Endothelial cell of umbilical vein (primary cell): ENCODE measurements around the gene ABHD8. TPM values are rescaled to one million over a fixed set of nuclear protein-coding genes. Genes with fewer than 3 reads are reported as not detected.
A peak's percentile ranks its signal among the peaks of the same experiment; 100 is the strongest.

Source experiments
- BruUV-seq: library from RNA; stranded (reverse); fragments of 400-500 nt; replicated peaks from 2 replicates; lab custom pipeline; 2021; lab: Mats Ljungman, UMichigan
- CTCF ChIA-PET: fragments of 300-600, 350-600 bp; sonication (Branson Sonifier 250); formaldehyde crosslinking; loops from one replicate; lab custom pipeline; 2021; ENCODE audit warnings: antibody characterized with exemption, inconsistent platforms; lab: Charles Lee
- POLR2A ChIA-PET: fragments of 300-600, 350-600 bp; sonication (Branson Sonifier 250); formaldehyde crosslinking; loops from one replicate; lab custom pipeline; 2021; ENCODE audit warnings: antibody characterized with exemption, inconsistent platforms; lab: Charles Lee
- DNase-seq: peaks from one replicate; pipeline ENCODE4 v3.0.0-alpha.2; 2011; ENCODE audit warnings: low read depth, low spot score
- FAIRE-seq: peaks from 2 replicates; lab custom pipeline; 2011; peaks lifted over from hg19 to GRCh38; lab: Jason Lieb, UNC
- H2AFZ ChIP-seq: 2 replicates; pipeline ENCODE4 v1.6.0; 2012; ENCODE audit warnings: low read depth, low read length, control low read depth, inconsistent platforms
- H3K27ac ChIP-seq: 2 replicates; pipeline ENCODE4 v1.5.1; 2011; ENCODE audit warnings: low read depth, mild to moderate bottlenecking, control low read depth, low read length, moderate library complexity; ENCODE audit not compliant: insufficient read depth
- H3K27me3 ChIP-seq, 2 experiments: 2 replicates each; pipeline versions ENCODE4 v1.6.0 to v1.6.1; 2011; ENCODE audit warnings: low read length in 2 of 2, mixed read lengths in 1 of 2; ENCODE audit not compliant: control insufficient read depth in 2 of 2, insufficient read depth in 2 of 2
- H3K36me3 ChIP-seq, 2 experiments: 2 replicates in 1 of 2; 3 replicates in 1 of 2; pipeline ENCODE4 v1.5.1; 2011; ENCODE audit warnings: low read length in 2 of 2, mild to moderate bottlenecking in 1 of 2, moderate library complexity in 1 of 2; ENCODE audit not compliant: control insufficient read depth in 2 of 2, insufficient read depth in 2 of 2; ENCODE audit errors: extremely low read depth in 1 of 2
- H3K4me1 ChIP-seq: 3 replicates; pipeline ENCODE4 v1.5.1; 2011; ENCODE audit warnings: mild to moderate bottlenecking, low read length; ENCODE audit not compliant: control insufficient read depth, insufficient read depth; ENCODE audit errors: extremely low read depth
- H3K4me2 ChIP-seq: 2 replicates; pipeline ENCODE4 v1.6.1; 2011; ENCODE audit warnings: low read length, control low read depth, mixed read lengths; ENCODE audit not compliant: insufficient read depth
- H3K4me3 ChIP-seq, 3 experiments: fragments of 200-600 bp in 1 of 3; sonication (generic), shearing (Covaris generic) in 1 of 3; replicated peaks in 1 of 3; 2 replicates each; pipeline ENCODE4 v1.5.1; 2011 to 2016; ENCODE audit warnings: control low read depth in 3 of 3, low read length in 3 of 3, mild to moderate bottlenecking in 2 of 3, inconsistent platforms in 1 of 3, low read depth in 1 of 3, moderate library complexity in 1 of 3; ENCODE audit not compliant: insufficient read depth in 1 of 3
- H3K79me2 ChIP-seq: 2 replicates; pipeline ENCODE4 v1.6.0; 2012; ENCODE audit warnings: low read length, inconsistent platforms; ENCODE audit not compliant: control insufficient read depth, insufficient read depth
- H3K9ac ChIP-seq: replicated peaks from 2 replicates; pipeline ENCODE3; 2011; ENCODE audit warnings: low read length, control low read depth; ENCODE audit not compliant: insufficient read depth; ENCODE audit errors: extremely low read depth
- H3K9me1 ChIP-seq: replicated peaks from 3 replicates; pipeline ENCODE4 v1.6.0; 2011; ENCODE audit warnings: mild to moderate bottlenecking, low read length; ENCODE audit not compliant: control insufficient read depth, insufficient read depth; ENCODE audit errors: extremely low read depth
- H3K9me3 ChIP-seq: replicated peaks from 2 replicates; pipeline ENCODE4 v1.5.1; 2012; ENCODE audit warnings: low read length, inconsistent platforms; ENCODE audit not compliant: control insufficient read depth, insufficient read depth
- H4K20me1 ChIP-seq: replicated peaks from 2 replicates; pipeline ENCODE3; 2011; ENCODE audit warnings: mild to moderate bottlenecking, low read length; ENCODE audit not compliant: control insufficient read depth, insufficient read depth; ENCODE audit errors: extremely low read depth
- EZH2 ChIP-seq: IDR thresholded peaks from 2 replicates; pipeline ENCODE4 v1.6.1; 2012; ENCODE audit warnings: borderline replicate concordance, low read depth, mild to moderate bottlenecking, moderate library complexity, low read length, inconsistent platforms; ENCODE audit not compliant: severe bottlenecking
- FOS ChIP-seq: IDR thresholded peaks from 2 replicates; pipeline ENCODE4 v1.6.1; 2011; ENCODE audit warnings: mild to moderate bottlenecking, low read length, moderate library complexity, borderline replicate concordance; ENCODE audit not compliant: insufficient read depth
- GATA2 ChIP-seq: IDR thresholded peaks from 2 replicates; pipeline ENCODE4 v1.7.0; 2011; ENCODE audit warnings: low read depth, mild to moderate bottlenecking, moderate library complexity, mixed read lengths, low read length; ENCODE audit not compliant: insufficient read length, insufficient read depth
- JUN ChIP-seq: IDR thresholded peaks from 2 replicates; pipeline ENCODE4 v1.6.1; 2011; ENCODE audit warnings: borderline replicate concordance, low read depth; ENCODE audit not compliant: insufficient read length, insufficient read depth
- MYC ChIP-seq: IDR thresholded peaks from one replicate; pipeline ENCODE4 v1.6.1; 2011; ENCODE audit warnings: mild to moderate bottlenecking, low read depth, low read length
- POLR2A ChIP-seq: IDR thresholded peaks from 2 replicates; pipeline ENCODE4 v1.6.1; 2012; ENCODE audit warnings: low read depth, mild to moderate bottlenecking, control low read depth, low read length
- POLR2AphosphoS5 ChIP-seq: IDR thresholded peaks from 2 replicates; pipeline ENCODE4 v1.6.1; 2012; ENCODE audit warnings: low read depth, mild to moderate bottlenecking, control low read depth, low read length, moderate library complexity; ENCODE audit not compliant: insufficient read depth
- dilution Hi-C: fragments of 300-500 bp; cut with MboI; formaldehyde crosslinking; loops from one replicate; pipeline ENCODE4 v1.15.0; 2019; ENCODE audit warnings: low sequenced_read_pairs; ENCODE audit not compliant: extremely low pct_ligation_motif_present
- intact Hi-C: fragments of 100-400 bp; cut with micrococcal nuclease; formaldehyde crosslinking; loops from one replicate; pipeline ENCODE4 v1.10.0; 2022
- polyA plus RNA-seq, 4 experiments: library from polyadenylated mRNA; depleted of rRNA in 3 of 4; stranded (reverse) in 3 of 4; unstranded in 1 of 4; fragments of >200 nt; gene quantifications; 2 replicates each; pipeline versions ENCODE4 v1.2.1 to v1.2.3, GENCODE V29; 2011 to 2012; ENCODE audit warnings: missing spikeins in 1 of 4
- total RNA-seq: library from RNA; stranded (reverse); gene quantifications from 2 replicates; pipeline ENCODE4 v1.2.3, GENCODE V29; 2021
- TF ChIP-seq, protein P1 (sequence below), 2 donors: IDR thresholded peaks; 1 replicate in 1 of 2; 2 replicates in 1 of 2; pipeline ENCODE4 v1.5.1; 2011; ENCODE audit warnings: low read length in 2 of 2, mild to moderate bottlenecking in 2 of 2, moderate library complexity in 2 of 2, control low read depth in 1 of 2, inconsistent platforms in 1 of 2, low read depth in 1 of 2; ENCODE audit not compliant: insufficient read depth in 1 of 2; ENCODE audit errors: extremely low read depth in 1 of 2
- TF ChIP-seq, protein P2 (sequence below): IDR thresholded peaks from 2 replicates; pipeline ENCODE4 v1.6.1; 2011; ENCODE audit not compliant: insufficient read depth, insufficient read length

Gene ABHD8
- total and polyA plus RNA-seq, 2 donors (not counting 3 experiments of a cell fraction or from before 2014, with no cell fraction given) = 5.9 to 8.7 TPM

DNA sequence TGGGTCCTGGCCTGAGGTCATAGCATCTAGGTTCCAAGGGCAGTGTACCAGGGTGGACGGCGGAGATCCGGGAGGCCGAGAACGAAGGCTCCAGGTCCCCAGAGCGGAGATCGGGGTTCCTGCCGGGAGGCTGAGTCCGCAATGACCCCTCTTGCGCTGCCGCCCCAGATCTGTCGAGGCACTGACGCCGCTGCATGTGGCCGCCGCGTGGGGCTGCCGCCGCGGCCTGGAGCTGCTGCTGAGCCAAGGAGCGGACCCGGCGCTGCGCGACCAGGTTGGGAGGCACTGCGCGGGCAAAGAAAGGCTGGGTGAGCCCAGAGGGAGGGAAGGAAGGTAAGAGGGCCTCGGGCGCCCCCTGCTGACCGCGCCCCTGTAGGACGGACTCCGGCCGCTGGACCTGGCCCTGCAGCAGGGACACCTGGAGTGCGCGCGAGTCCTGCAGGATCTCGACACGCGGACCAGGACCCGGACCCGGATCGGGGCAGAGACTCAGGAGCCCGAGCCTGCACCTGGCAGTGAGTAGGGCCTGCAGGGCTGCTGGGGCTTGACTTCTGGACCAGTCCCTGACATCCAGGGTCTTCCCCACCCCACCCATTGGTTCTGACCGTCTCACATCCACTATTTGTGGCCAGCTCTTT is 20.6 kb downstream of the ABHD8 start:
- Histone ChIP-seq H3K4me3 (peak overlapping the region in 2 of 3 experiments; percentile 0 to 29), H3K9ac (peak overlapping the region; percentile 10), H3K27me3 (no peaks in the 10 kb centered on the region), H3K79me2 (no peaks in the 10 kb centered on the region), H3K4me1 (peaks cover 10% of the 10 kb centered on the region), H3K27ac (no peak overlapping the region), H3K9me1 (no peaks in the 10 kb centered on the region), H3K4me2 (peak overlapping the region; percentile 39), H3K9me3 (no peaks in the 10 kb centered on the region), H3K36me3 (peaks cover 0 to 3% of the 10 kb centered on the region in 2 experiments), H4K20me1 (no peaks in the 10 kb centered on the region), H2AFZ (peak overlapping the region; percentile 90)
- DNase-seq = peak; percentile 82
- BruUV-seq = no TSS peak
- ChIA-PET POLR2A (interaction anchor here (0.6 to 1.4 kb wide), 2 partner anchors 16 to 26 kb away, joined by 3 to 6 read pairs; partner anchors contain the start of genes BABAM1 and DDA1), CTCF (interaction anchor here (0.6 to 3.6 kb wide), 18 partner anchors 9 to 394 kb away, joined by 3 to 27 read pairs (median 5); partner anchors contain the start of genes BABAM1, DDA1, USE1 and USHBP1)
- TF ChIP-seq POLR2A = no peak
- TF ChIP-seq, protein P1, sequence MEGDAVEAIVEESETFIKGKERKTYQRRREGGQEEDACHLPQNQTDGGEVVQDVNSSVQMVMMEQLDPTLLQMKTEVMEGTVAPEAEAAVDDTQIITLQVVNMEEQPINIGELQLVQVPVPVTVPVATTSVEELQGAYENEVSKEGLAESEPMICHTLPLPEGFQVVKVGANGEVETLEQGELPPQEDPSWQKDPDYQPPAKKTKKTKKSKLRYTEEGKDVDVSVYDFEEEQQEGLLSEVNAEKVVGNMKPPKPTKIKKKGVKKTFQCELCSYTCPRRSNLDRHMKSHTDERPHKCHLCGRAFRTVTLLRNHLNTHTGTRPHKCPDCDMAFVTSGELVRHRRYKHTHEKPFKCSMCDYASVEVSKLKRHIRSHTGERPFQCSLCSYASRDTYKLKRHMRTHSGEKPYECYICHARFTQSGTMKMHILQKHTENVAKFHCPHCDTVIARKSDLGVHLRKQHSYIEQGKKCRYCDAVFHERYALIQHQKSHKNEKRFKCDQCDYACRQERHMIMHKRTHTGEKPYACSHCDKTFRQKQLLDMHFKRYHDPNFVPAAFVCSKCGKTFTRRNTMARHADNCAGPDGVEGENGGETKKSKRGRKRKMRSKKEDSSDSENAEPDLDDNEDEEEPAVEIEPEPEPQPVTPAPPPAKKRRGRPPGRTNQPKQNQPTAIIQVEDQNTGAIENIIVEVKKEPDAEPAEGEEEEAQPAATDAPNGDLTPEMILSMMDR (IDR thresholded peaks at IDR 0.05; ENCODE audit: extremely low read depth in 1 of 2, insufficient read depth in 1 of 2, low read depth in 1 of 2, low read length in 2 of 2) = peak; percentile 96 to 99
- TF ChIP-seq JUN = no peak
- TF ChIP-seq MYC = no peak
- TF ChIP-seq EZH2 = no peak
- TF ChIP-seq, protein P2, sequence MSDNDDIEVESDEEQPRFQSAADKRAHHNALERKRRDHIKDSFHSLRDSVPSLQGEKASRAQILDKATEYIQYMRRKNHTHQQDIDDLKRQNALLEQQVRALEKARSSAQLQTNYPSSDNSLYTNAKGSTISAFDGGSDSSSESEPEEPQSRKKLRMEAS = no peak
- no peak for TF ChIP-seq GATA2
- peak; percentile 22 for TF ChIP-seq POLR2AphosphoS5
- no peak for TF ChIP-seq FOS
- intact Hi-C loops (loop anchor here (1.0 to 5.0 kb wide), 5 partner anchors 15 to 510 kb away; partner anchors contain the start of gene BABAM1), dilution Hi-C loops (no loop called here)
- peak; percentile 93 for FAIRE-seq
